ENCODE results near the gene GPR132.
"Not testable (repeated sequence)": the region's sequence is repeated elsewhere in the genome, so short reads cannot be mapped to it uniquely, and the experiment has no call there.

GPR132 gene

DNA sequence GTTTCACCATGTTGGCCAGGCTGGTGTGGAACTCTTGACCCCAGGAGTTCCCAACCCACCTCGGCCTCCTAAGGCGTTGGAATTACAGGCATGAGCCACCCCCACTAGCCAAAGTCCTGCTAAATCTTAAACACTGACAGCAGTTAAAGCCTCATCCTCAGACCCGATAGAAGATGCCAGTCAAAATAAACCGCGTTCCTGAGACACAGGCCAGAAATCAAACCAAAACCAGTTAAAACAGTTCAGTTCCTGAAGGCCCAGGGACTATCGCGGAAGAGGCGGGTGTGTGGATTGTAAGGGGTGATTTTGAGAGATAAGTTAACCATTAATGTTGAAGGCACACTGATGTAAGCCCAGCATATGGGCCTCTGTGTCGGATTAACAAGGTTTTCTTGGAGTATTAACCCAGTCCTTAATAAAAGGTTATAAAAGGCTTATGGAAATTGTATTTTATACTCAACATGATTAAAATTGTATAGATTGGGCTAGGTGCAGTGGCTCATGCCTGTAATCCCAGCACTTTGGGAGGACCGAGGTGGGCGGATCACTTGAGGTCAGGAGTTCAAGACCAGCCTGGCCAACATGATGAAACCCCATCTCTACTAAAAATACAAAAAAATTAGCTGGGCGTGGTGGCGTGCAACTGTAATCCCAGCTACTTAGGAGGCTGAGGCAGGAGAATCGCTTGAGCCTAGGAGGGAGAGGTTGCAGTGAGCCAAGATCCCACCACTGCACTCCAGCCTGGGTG, 25.6 kb downstream of the GPR132 start:
- no peak for DNase-seq

DNA sequence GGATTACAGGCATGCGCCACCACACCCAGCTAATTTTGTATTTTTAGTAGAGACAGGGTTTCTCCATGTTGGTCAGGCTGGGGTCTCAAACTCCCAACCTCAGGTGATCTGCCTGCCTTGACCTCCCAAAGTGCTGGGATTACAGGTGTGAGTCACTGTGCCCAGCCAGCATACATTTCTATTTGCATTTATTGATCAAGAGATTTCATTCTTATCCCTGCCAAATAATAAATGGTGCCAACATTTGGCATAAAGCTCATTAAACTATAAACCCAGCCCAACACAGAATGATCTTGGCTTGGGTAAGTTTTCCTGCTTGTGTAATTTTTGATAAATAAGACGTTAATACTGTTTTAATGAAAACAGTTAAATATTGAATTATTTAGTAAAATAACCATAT, 29.6 kb downstream of the GPR132 start:
- DNase-seq: not testable (repeated sequence)

DNA sequence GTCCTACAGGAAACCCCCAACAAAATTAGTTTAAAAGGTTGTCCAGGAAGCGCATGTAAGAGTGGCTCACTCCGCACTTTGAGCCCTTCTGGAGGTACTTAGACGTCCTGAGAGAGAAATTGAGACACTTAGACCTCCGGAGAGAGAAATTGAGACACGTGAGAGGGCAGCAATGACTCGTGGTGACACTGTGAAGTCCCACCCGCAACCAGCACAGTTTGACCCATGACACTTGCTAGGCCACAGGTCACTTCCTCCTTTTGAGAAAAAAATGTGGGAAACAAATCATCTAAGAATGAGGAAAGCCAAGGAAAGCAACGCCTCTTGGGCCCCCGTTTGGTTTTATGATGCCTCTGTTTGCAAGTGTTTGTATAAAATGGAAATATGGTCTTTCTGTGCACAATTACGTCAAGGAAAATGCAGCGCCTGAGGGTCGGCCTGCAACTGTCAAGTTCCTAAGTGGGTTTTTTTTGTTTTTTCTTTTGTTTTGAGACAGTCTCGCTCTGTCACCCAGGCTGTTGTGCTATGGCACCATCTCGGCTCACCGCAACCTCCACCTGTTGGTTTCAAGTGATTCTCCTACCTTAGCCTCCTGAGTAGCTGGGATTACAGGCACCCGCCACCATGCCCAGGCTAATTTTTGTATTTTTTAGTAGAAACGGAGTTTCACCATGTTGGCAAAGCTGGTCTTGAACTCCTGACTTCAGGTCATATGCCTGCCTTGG, 30.8 kb downstream of the GPR132 start:
- DNase-seq: no peak

DNA sequence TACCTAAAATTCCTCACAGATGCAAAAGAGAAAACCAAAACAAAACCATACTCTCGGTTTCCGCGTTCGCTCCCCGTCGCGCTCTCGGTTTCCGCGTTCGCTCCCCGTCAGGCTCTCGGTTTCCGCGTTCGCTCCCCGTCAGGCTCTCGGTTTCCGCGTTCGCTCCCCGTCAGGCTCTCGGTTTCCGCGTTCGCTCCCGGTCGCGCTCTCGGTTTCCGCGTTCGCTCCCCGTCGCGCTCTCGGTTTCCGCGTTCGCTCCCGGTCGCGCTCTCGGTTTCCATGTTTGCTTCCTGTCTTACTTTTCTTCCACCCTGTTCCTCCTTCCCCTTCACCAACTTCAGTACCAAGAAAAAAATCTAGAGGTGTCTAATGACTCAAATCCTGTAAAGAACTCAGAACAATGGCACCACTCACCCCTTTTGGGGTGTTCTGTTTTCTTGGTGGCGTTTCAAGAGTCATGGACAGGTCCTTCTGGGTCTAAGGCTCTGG, 31.8 kb downstream of the GPR132 start:
- not testable (repeated sequence) for DNase-seq

DNA sequence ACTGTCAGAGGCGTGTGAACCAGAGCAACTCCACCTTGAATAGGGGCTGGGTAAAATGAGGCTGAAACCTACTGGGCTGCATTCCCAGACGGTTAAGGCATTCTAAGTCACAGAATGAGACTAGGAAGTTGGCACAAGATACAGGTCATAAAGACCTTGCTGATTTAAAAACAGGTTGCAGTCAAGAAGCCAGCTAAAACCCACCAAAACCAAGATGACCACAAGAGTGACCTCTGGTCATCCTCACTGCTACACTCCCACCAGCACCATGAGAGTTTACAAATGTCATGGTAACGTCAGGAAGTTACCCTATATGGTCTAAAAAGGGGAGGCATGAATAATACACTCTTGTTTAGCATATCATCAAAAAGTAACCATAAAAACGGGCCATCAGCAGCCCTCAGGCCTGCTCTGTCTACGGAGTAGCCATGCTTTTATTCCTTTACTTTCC, 32.8 kb downstream of the GPR132 start:
- not testable (repeated sequence) for DNase-seq

DNA sequence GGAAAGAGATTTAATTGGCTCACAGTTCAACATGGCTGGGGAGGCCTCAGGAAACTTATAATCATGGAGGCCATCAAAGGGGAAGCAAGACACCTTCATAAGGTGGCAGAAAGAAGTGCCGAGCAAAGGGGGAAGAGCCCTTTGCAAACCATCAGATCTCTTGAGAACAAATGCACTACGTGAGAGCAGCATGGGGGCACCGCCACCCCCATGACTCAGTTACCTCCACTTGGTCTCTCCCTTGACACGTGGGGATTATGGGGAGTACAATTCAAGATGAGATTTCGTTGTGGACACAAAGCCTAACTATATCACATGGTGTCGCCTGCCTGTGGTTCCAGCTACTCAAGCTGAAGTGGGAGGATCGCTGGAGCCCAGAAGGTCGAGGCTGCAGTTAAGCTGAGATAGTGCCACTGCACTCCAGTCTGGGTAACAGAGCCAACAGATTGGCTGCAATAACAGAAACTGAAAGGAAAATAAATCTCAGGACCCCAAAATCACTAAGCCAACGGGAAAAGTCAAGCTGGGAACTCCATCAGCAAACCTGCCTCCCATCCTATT, 34.3 kb downstream of the GPR132 start:
- no peak for DNase-seq

DNA sequence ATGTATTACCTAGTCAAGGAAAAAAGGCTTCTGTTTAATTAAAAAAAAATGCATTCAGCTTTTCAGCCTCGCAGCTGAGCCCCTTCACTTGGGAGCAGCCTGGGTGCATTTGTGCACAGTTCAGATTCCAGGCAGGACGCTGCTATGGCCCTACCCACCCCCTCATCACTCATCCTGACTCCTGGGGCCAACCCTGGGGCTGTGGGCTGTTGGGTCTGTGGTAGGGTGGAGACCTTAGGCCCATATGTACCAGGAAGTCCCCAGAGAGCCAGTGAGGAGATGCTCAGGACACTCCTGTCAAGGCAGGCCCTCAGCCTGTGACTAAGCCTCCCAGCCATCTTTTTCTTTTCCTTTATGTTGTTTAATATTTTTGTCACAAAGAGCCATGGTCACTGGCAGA, 35.0 kb downstream of the GPR132 start:
- no peak for DNase-seq

DNA sequence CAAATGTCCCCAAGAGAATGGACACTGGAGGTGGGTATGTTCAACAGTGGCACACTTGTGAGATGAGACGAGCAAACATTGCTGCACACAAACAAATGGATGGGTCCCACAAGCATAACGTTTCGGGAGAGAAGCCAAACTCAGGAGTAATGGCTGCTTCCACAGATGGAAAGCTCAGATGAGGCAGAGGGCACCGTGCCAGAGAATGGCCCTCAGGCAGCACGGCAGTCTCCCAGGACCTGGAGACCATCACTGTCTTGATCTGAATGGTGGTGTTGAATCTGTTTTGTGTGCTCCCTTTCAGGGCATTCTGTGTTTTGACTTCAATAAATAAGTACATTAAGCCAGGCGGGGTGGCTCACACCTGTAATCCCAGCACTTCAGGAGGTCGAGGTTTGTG, 35.8 kb downstream of the GPR132 start:
- DNase-seq: no peak

DNA sequence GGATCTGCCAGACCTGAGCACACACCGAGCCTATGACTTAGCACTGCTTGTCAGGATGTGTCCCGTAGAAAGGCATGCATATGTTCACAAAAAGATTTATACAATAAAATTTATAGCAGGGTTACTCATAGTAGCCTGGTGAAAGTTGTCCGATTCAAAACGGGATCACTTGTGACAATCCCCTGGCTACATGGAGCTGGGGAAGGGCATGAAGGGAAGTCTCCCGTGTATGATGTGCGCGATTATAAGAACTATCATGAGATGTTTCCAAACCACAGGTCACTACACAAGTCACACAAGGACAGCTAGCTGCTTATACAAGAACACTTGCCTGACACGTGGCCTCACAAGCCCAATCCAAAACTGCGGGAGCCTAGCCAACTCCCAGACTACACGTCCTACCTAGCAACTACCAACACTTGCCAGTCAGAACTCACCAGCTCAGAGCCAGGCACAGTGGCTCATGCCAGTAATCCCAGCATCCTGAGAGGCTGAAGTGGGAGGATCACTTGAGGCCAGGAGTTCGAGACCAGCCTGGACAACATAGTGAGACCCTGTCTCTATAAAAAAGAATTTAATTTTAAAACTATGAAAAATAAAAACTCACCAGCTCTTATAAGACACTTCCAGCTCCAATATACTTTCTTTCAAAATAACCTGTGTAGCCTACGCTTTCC, 36.8 kb downstream of the GPR132 start:
- DNase-seq: no peak

DNA sequence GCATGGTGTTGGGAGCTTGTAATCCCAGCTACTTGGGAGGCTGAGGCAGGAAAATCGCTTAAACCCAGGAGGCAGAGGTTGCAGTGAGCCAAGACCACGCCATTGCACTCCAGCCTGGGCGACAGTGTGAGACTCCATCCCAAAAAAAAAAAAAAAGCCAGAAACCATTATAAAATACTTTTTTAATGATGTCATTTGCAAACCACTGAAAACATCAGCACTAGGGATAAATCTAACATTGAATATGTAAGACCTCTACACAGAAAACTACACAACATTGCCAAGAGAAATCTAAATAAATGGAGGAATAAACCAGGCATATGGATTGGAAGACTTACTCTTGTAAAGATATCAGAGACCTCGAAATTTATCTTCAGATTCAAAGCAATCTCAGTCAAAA, 37.5 kb downstream of the GPR132 start:
- DNase-seq: not testable (repeated sequence)

DNA sequence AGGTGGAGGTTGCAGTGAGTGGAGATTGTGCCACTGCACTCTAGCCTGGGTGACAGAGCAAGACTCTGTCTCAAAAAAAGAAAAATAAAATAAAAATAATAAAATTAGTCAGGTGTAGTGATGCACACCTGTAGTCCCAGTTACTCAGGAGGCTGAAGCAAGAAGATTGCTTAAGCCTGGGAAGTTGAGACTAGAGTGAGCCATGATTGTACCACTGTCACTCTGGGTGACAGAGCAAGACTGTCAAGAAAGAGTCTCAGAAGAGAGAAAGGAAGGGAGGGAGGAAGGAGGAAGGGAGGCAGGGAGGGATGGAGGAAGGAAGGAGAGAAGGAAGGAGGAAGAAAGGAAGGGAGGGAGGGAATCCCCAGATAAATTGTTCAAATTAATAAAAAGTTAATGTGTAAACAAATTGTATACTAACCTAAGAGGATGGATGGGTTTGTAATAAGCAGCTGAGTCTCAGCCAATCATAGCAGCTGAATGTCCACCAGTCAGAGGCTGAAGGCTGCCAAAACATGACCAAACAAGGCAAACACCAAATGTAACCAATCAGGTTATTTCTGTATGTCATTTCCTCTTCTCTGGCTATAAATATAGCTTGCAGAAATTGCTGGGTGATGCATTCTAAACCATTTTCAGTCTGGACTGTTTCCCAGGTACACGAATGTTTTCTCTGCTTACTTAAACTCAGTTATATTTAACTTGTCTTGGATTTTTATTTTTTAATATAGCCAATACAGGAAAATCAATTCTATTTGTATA, 38.2 kb downstream of the GPR132 start:
- DNase-seq: no peak

DNA sequence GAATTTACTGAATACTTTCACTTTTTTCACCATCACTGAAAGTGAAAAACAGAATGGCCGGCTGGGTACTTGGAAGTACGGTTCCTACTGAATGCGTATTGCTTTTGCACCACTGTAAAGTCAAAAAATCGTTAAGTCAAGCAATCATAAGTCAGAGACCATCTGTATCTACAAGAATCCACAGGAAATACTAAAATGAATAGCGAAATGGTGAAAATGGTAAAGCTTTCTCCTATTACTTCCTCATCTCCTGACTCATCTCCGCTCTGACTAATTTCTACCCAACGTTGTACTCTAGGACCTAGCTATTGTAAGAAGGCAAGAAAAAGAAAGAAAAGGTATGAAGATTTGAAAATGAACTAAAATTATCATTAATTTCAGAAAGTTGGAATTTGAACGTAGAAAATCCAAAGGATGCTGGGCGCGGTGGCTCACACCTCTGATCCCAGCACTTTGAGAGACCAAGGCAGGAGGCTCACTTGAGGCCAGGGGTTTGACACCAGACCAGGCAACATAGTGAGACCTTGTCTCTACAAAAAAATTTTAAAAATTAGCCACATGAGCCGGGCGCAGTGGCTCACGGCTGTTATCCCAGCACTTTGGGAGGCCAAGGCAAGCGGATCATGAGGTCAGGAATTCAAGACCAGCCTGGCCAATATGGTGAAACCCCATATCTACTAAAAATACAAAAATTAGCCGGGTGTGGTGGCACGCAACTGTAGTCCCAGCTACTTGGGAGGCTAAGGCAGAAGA, 39.0 kb downstream of the GPR132 start:
- peak in 1 of 2 experiments; percentile 14 for DNase-seq

DNA sequence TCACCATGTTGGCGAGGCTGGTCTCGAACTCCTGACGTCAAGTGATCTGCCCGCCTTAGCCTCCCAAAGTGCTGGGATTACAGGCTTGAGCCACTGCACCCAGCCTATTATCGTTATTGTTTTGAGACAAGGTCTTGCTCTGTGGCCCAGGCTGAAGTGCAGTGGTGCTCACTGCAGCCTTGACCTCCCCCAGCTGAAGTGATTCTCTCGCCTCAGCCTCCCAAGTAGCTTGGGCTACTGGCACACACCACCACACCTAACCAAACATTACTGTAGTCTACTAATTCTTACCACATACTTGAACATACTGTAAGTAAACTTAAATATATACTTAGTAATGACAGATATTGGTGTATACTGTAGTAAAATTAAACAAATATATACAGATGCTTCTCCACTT, 39.8 kb downstream of the GPR132 start:
- DNase-seq: no peak

DNA sequence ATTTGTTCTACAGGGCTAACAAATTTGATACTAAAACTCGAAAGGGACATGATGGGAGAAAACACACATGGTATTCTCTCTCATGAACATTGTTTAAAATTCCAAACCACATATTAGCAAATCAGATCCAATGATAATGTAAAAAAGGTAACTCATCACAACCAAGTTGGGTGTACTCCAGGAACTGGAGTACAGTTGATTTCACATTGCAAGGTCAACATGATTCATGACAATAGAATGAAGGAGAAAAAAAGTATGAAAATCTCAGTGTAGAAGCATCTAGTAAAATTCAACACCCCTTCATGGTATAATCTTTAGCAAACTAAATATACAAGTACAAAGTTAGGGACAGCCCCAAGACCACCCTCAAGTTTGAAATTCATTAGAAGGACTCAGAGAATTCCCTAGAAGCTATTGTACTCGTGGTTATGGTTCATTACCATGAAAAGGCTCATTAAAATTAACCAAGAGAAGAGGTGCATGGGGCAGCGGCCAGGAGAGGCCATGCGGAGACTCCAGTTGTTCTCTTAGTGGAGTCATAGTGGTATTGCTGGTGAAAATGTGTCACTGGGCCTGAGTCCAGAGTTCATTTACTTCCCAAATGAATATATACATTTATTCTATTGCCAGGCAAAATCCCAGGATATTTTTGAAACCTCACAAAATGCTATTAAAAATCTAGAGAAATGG, 41.3 kb downstream of the GPR132 start:
- DNase-seq: no peak

DNA sequence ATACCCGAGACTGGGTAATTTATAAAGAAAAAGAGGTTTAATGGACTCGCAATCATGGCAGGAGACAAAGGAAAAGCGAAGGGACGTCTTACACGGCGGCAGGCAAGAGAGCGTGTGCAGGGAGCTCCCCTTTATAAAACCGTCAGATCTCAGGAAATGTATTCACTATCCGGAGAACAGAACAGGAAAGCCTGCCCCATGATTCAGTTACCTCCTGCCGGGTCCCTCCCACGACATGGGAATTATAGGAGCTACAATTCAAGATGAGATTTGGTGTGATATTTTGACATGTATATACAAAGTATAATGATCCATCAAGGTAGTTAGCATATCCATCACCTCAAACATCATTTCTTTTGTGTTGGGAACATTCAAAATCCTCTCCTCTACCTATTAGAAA, 42.1 kb downstream of the GPR132 start:
- DNase-seq: no peak

DNA sequence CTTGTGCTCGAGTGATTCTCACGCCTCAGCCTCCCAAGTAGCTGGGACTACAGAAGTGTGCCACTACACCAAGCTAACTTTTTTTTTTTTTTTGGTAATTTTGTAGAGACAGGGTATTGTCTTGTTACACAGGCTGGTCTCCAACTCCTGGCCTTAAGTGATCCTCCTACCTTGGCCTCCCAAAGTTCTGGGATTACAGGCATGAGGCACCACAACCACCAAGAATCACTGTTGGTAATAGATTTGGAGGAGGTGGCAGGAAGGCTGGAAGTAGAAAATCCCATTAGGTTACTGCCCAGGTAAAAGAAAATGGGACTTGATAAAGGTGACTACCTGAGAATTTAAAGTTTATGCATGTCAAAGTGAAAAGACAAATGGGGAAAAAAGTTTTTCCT, 43.0 kb downstream of the GPR132 start:
- DNase-seq: no peak

DNA sequence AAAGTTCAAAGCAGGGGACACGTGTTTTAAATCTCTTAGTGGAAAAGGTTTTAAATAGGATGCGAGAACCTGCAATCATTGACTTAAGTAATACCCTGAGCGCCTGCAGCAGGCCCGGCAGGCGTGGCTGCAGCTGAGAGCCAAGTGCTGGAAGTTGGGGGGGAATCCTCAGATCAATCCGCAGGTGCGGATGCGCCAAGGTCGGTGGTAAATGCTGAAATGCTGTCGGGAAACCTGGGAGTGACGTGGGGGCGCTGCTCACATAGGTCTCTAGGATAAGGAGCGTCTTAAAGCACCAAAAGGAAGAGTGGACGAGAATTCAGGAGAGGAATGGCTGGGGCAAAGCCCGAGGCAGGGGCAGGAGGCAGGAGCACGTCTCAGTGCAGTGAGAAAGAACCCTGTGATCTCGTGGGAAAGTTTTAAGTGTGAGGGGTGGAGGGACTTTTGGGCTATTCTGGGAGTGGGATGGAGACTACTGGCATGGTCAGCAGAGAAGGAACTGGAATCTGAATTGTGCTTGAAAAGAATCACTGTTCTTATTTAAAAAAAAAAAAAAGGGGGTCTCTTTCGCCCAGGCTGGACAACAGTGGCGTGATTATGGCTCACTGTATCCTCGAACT, 43.5 kb downstream of the GPR132 start:
- DNase-seq: peak; percentile 50 to 64

DNA sequence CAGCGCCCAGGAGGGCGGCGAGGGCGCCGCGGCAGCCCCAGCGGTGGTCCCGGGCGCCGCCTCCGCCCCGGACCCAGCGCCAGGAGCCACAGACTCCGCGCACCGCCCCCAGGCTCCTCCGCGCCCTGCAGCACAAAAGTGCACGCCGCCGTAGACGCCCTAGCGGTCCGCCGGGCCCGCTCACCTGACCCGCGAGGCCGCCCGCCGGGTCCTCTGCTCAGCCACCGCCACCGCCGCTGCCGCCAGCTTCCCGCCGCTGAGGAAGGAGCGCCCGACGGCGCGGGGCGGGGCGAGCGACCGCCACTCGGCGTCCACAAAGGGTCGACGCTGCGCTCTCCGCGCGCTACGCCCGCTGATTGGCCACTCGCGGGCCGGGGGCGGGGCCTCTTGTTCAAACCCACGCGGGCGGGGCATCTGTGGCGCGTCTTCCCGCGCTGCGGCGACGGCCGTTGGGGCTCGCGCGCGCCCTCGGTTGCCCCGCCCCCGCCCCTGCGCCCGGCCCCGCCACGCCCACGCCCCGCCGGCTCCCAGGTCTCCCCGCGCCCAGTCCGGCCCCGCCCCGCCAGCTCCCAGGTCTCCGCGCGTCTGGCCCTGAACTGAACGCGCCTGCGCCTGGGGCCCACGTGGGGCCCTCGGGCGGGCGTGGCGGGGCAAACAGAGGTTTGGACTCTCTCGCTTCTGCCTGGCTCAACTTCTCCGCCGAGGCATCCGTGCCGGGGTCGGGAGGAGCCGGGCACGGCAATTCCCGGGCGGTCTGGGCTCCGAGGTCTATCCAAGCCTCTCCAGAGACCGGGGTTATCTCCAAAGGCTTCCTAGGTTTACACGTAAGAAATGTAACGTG, 44.2 kb downstream of the GPR132 start, which contains the start of gene CDCA4:
TSS of gene CDCA4 (minus strand) at position 269 of the 841 bp plus-strand sequence. CDS start 9,154 bp downstream, outside the sequence.
- DNase-seq: peak; percentile 96 to 97

All from activated CD4-positive, alpha-beta T cell treated with anti-CD3 and anti-CD28 coated beads, Interleukin-2, amount 50 U/mL, for 48 hours (primary cell).